GM19452 (cell line): ENCODE measurements around the gene OR2A14.
A peak's percentile ranks its signal among the peaks of the same experiment; 100 is the strongest.
"Not testable (repeated sequence)": the region's sequence is repeated elsewhere in the genome, so short reads cannot be mapped to it uniquely, and the experiment has no call there.

Experiments
- ATAC-seq: cut with Tn5 transposase; IDR thresholded peaks from one replicate; pipeline ENCODE4 v1.9.1; 2021; ENCODE audit not compliant: unreplicated experiment

The OR2A14 gene

DNA sequence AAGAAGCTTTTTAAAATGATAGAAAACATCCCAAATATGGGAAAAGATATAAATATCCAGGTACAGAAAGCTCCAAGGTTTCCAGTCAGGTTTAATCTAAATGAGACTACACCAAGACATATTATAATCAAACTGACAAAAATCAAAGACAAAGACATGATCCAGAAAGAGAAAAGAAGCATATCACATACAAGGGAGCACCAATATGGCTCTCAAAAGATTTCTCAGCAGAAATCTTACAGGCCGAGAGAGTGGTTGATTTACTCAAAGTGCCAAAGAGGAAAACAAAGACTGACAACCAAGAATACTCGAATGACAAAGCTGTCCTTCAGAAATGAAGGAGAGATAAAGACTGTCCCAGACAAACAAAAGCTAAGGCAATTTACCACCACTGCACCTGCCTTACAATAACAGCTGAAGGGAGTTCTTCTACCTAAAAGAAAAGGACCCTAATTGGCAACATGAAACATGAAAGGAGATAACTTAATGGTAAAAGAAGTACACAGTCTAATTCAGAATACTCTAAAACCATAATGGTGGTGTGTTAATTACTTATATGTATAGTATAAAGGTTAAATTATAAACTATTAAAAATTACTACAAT is 25.4 kb downstream of the OR2A14 start:
- no peak for ATAC-seq

DNA sequence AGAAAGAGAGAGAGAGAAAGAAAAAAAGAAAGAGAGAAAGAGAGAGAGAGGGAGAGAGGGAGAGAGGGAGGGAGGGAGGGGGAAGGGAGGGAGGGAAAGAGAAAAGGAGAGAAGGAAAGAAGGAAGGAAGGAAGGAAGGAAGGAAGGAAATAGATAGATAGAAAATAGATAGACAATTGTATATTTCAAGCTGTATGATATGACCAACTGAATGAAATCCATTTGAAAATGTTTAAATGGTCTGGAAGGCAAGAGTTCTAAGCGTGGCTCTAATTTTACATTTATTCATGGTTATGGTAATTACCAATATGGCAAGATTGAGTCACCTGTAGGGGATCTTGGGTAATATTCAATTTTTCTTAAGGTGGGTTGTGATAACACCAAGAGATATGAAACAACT is 35.9 kb downstream of the OR2A14 start:
- no peak for ATAC-seq

DNA sequence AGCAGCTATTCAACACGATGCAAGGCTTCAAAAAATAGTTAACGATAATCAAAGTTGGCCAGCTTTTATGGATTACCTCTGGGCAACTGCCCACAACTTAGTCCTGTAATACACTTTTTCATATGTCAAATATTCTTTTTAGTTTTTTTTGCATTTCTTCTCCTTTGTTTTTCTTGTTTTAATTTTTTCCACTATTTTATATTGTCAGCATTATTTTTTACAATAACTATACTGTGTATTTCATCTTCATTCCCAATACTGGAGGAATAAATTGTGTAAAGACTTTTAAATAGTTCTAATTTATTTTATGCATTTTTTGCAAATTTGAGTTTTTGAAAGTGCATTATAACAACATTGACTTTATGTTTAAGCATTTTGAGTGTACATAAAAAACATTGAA is 41.8 kb downstream of the OR2A14 start:
- ATAC-seq = no peak

DNA sequence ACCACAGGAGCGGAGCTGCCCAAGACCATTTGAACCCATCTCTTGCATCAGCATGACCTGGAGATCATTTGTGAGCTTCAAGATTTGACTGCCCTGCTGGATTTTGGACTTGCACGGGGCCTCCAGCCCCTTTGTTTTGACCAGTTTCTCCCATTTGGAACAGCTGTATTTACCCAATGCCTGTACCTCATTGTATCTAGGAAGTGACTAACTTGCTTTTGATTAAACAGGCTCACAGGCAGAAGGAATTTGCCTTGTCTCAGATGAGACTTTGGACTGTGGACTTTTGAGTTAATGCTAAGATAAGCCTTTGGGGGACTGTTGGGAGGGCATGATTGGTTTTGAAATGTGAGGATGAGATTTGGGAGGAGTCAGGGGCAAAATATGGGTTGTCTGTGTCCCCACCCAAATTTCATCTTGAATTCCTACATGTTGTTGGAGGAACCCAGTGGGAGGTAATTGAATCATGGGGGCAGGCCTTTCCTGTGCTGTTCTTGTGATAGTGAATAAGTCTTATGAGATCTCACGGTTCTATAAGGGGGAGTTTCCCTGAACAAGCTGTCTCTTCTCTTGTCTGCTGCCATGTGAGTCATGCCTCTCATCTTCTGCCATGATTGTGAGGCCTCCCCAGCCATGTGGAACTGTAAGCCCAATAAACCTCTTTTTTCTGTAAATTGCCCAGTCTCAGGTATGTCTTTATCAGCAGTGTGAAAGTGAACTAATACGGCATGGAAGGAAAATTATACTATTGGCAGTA is 48.8 kb downstream of the OR2A14 start:
- not testable (repeated sequence) for ATAC-seq

DNA sequence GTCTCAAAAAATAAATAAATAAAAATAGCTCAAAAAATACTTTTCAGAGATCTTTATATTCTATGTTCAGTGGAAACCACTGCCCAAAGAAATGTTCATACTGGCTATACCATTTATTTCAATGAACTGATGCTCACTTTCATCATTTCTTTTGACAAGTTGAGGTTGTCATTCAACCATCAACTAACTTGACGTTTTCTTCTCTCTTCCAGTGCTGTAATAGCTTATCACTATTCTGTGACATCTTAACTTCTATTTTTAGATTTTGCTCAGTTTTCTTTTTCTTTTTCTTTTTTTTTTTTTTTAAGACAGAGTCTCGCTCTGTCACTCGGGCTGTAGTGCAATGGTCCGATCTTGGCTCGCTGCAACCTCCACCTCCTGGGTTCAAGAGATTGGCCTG is 51.6 kb downstream of the OR2A14 start:
- no peak for ATAC-seq

DNA sequence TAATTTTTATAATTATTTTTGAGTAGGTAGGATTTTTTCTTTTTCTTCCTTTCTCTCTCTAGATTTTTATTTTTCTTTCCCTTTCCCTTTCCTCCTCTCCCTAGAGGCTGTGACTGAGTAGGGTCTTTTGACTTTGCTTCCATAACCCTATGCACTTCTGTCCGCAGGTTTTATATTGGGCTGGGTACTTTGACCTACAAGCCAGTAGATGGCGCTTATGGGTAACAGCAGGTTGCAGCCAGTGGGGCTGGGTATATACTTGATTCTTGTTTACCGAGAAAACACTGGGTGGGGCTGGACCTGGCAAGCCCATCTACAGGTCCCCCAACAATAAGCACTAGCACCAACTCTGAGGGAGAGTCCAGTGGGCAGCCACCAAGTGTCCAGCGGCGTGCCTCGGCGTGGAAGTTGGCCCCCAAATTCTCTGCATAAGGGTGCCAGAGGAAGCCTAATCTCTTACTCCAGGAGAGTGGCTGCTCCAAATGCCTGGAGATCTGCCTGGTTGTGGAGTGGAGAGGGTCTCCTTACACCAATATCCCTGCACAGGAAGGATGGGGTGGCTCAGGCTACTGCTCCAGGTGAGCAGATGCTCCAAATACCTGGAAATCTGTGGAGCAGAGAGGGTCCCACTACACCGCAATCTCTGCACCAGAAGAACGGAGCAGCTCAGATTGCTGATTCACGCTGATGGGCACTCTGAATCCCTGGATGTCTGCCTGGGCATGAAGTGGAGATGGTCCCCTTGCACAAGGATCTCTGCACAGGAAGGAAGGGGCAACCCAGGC is 55.6 kb downstream of the OR2A14 start:
- ATAC-seq = peak; percentile 98

DNA sequence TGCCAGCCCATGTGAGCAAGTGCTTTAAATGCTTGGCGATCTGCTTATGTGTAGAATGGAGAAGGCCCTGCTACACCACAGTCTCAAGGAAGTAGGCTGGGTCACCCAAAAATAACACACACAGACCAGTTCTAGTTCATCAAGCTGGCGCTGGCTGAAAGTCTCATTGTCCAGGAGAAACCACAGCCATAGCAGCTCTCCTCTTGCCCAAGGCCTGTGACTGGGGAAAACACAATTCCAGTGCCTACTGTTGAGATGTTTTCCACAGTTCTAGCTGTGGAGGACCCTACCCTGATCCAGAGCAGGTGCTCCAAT is 56.1 kb downstream of the OR2A14 start:
- peak; percentile 9 for ATAC-seq
